HepG2 (cell line): ENCODE measurements around the gene NSMCE4A. TPM values are rescaled to one million over a fixed set of nuclear protein-coding genes. Genes with fewer than 3 reads are reported as not detected.

Experiments used
- ASH2L ChIP-seq: fragments of 300-600, 200-600 bp; sonication (generic); IDR thresholded peaks from 2 replicates; pipeline ENCODE4 v1.7.0; 2017; ENCODE audit warnings: low read depth, mild to moderate bottlenecking, moderate library complexity, mixed read lengths, low read length; ENCODE audit not compliant: insufficient read length
- DNMT3B ChIP-seq: conservative IDR thresholded peaks from 2 replicates; pipeline ENCODE4 v1.6.1; 2016; ENCODE audit warnings: missing biosample characterization, control low read depth
- HNF4G ChIP-seq, 2 experiments: sonication (generic) in 1 of 2; formaldehyde crosslinking in 1 of 2; IDR thresholded peaks; 2 replicates each; pipeline versions ENCODE4 v1.4.0 to v1.6.1; 2011 to 2020; ENCODE audit warnings: borderline replicate concordance in 2 of 2, low read depth in 2 of 2, mild to moderate bottlenecking in 2 of 2, low read length in 1 of 2, missing genetic modification reagents in 1 of 2, moderate library complexity in 1 of 2
- NFYB ChIP-seq: sonication (generic); formaldehyde crosslinking; IDR thresholded peaks from 2 replicates; pipeline ENCODE4 v1.4.0; 2020; ENCODE audit warnings: missing genetic modification reagents
- ZFYVE20 ChIP-seq: sonication (generic); formaldehyde crosslinking; IDR thresholded peaks from 2 replicates; pipeline ENCODE4 v1.8.0; 2023; ENCODE audit warnings: low read depth, mild to moderate bottlenecking, moderate library complexity, missing genetic modification reagents, borderline replicate concordance
- ZNF138 ChIP-seq: sonication (generic); formaldehyde crosslinking; IDR thresholded peaks from 2 replicates; pipeline ENCODE4 v1.5.0; 2020; ENCODE audit warnings: mild to moderate bottlenecking, low read depth, missing genetic modification reagents
- ZNF335 ChIP-seq: sonication (generic); formaldehyde crosslinking; IDR thresholded peaks from 2 replicates; pipeline ENCODE4 v1.4.0; 2020; ENCODE audit warnings: missing genetic modification reagents
- ZNF558 ChIP-seq: sonication (generic); formaldehyde crosslinking; IDR thresholded peaks from 2 replicates; pipeline ENCODE4 v1.9.0; 2022; ENCODE audit warnings: mild to moderate bottlenecking, missing genetic modification reagents, borderline replicate concordance
- ZZZ3 ChIP-seq: sonication (generic); formaldehyde crosslinking; IDR thresholded peaks from 2 replicates; pipeline ENCODE4 v1.4.0; 2020; ENCODE audit warnings: missing genetic modification reagents, mild to moderate bottlenecking, borderline replicate concordance
- polyA plus RNA-seq, 8 experiments: library from polyadenylated mRNA; depleted of rRNA in 3 of 8; stranded (reverse) in 7 of 8; unstranded in 1 of 8; fragments of >200 nt; fragmentation: Illumina TruSeq in 4 of 8; extraction: Trizol in 4 of 8; gene quantifications; 2 replicates each; pipeline versions ENCODE4 v1.2.1 to v1.2.3, GENCODE V29; 2011 to 2016; ENCODE audit warnings: low read depth in 4 of 8, missing spikeins in 1 of 8, mixed read lengths in 1 of 8; ENCODE audit not compliant: insufficient read depth in 1 of 8
- total RNA-seq, 5 experiments: library from RNA; depleted of rRNA; stranded (reverse); fragments of >200 nt; fragmentation: Illumina TruSeq; extraction: Trizol; gene quantifications; 2 replicates each; pipeline ENCODE4 v1.2.3, GENCODE V29; 2016; ENCODE audit warnings: low read depth in 1 of 5
- TF ChIP-seq, protein P1 (sequence below): sonication (generic); formaldehyde crosslinking; IDR thresholded peaks from 2 replicates; pipeline ENCODE4 v1.4.0; 2020; ENCODE audit warnings: missing genetic modification reagents
- TF ChIP-seq, protein P2 (sequence below): sonication (generic); formaldehyde crosslinking; IDR thresholded peaks from 2 replicates; pipeline ENCODE4 v1.5.1; 2020; ENCODE audit warnings: mild to moderate bottlenecking, missing genetic modification reagents, moderate library complexity

NSMCE4A gene
- total and polyA plus RNA-seq, 2 of the 13 experiments (the other 11 are each of a cell fraction or from before 2014, with no cell fraction given): 61.1 to 91.6 TPM

DNA sequence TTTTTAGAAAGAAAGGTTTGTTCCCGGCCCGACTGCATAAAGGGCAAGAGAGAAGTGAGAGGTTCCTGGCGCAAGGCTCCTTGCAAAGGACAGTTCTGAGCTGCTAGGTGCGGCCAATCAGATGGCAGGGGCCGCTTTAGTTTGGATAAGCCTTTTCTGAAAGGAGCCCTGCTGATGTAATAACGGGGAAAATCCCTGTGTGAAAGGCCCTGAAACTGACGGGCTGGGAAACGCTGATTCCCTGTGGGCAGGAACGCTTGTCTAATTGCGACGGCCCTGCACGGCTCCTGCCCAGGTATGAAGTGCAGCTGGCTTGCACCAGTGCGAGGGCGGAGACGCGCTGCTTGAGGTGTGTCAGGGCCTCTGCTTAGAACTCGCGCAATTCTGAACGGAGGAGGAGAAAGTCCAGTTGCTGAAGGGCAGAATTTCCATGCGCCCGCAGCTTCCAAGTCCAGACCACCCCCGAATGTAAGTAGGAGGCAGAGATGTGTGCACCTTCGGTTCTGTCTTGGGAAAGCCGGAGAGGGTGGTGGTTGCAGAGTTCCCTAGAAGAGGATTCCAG lies 44.5 kb upstream of the NSMCE4A start (continued):
- TF ChIP-seq ZZZ3 (CRISPR knock-in tag) (no peak), ASH2L (peak; percentile 27), ZNF138 (CRISPR knock-in tag) (no peak), NFYB (CRISPR knock-in tag) (peak; percentile 52; the same call in 1 of the 2 replicates), ZNF558 (no peak), HNF4G (IDR thresholded peaks at IDR 0.05; ENCODE audit: borderline replicate concordance, low read depth, low read length) (no peak), HNF4G (CRISPR knock-in tag; IDR thresholded peaks at IDR 0.05; ENCODE audit: borderline replicate concordance, low read depth) (no peak), ZNF335 (CRISPR knock-in tag) (no peak), DNMT3B (CRISPR knock-in tag) (no peak), ZFYVE20 (CRISPR knock-in tag) (no peak)
- TF ChIP-seq, protein P1, sequence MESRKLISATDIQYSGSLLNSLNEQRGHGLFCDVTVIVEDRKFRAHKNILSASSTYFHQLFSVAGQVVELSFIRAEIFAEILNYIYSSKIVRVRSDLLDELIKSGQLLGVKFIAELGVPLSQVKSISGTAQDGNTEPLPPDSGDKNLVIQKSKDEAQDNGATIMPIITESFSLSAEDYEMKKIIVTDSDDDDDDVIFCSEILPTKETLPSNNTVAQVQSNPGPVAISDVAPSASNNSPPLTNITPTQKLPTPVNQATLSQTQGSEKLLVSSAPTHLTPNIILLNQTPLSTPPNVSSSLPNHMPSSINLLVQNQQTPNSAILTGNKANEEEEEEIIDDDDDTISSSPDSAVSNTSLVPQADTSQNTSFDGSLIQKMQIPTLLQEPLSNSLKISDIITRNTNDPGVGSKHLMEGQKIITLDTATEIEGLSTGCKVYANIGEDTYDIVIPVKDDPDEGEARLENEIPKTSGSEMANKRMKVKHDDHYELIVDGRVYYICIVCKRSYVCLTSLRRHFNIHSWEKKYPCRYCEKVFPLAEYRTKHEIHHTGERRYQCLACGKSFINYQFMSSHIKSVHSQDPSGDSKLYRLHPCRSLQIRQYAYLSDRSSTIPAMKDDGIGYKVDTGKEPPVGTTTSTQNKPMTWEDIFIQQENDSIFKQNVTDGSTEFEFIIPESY (CRISPR knock-in tag): 0 out of 2 replicates have a peak, but pooled peaks have one; percentile 26
- TF ChIP-seq, protein P2, sequence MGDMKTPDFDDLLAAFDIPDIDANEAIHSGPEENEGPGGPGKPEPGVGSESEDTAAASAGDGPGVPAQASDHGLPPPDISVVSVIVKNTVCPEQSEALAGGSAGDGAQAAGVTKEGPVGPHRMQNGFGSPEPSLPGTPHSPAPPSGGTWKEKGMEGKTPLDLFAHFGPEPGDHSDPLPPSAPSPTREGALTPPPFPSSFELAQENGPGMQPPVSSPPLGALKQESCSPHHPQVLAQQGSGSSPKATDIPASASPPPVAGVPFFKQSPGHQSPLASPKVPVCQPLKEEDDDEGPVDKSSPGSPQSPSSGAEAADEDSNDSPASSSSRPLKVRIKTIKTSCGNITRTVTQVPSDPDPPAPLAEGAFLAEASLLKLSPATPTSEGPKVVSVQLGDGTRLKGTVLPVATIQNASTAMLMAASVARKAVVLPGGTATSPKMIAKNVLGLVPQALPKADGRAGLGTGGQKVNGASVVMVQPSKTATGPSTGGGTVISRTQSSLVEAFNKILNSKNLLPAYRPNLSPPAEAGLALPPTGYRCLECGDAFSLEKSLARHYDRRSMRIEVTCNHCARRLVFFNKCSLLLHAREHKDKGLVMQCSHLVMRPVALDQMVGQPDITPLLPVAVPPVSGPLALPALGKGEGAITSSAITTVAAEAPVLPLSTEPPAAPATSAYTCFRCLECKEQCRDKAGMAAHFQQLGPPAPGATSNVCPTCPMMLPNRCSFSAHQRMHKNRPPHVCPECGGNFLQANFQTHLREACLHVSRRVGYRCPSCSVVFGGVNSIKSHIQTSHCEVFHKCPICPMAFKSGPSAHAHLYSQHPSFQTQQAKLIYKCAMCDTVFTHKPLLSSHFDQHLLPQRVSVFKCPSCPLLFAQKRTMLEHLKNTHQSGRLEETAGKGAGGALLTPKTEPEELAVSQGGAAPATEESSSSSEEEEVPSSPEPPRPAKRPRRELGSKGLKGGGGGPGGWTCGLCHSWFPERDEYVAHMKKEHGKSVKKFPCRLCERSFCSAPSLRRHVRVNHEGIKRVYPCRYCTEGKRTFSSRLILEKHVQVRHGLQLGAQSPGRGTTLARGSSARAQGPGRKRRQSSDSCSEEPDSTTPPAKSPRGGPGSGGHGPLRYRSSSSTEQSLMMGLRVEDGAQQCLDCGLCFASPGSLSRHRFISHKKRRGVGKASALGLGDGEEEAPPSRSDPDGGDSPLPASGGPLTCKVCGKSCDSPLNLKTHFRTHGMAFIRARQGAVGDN: peak; percentile 65
